Breast epithelium (tissue), 3 donors: ENCODE data around the gene PRICKLE2.

Source experiments
- POLR2AphosphoS5 ChIP-seq, 3 donors: sonication (generic); formaldehyde crosslinking; IDR thresholded peaks; one replicate each; pipeline ENCODE4 v1.6.1; 2017; ENCODE audit warnings: antibody characterized with exemption in 3 of 3
- TF ChIP-seq, protein P1 (sequence below), 3 donors: fragments of 450-650 bp; IDR thresholded peaks; one replicate each; pipeline ENCODE4 v1.5.1; 2016 to 2017; ENCODE audit warnings: antibody characterized with exemption in 3 of 3, mild to moderate bottlenecking in 3 of 3, moderate library complexity in 3 of 3

DNA sequence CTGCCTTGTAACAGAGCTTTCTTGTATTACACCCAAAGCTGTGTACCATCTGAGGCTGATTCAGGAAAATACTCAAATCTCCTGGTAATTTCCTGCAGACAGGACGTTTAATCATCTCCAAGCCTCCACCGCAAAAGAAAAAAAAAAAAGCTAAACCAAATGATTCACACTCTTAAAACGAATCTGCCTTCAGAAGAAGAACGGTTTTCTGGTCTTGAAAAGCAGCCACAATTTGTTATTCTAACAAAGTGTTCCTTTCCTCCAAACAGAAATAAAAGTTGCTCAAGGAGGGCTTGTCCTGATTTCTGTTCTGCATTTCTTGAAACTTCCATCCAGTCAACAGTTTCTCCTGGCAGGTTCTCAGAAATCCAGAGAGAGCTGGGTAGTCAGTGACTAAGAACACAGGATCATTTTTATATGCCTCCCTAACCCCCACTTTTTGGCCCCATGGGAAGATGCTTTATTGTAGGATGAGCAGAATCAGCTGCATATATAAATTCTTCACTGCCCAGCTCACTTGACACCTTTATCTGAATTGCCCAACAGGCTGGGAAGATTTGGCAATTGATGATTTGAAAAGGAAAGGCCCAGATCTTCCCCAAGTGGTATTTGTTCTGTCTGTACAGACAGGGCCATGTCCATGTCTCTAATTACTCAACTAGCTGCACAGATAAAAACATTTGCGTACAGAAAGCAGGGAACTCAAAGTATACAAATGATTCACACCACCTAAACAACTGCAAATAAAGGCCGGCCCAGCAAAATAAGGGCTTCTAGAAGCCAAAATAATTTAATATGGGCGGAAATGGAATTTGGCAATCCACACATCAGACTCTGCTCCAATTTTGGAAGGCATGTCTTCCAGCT is 41.0 kb upstream of the PRICKLE2 start:
- TF ChIP-seq, protein P1, sequence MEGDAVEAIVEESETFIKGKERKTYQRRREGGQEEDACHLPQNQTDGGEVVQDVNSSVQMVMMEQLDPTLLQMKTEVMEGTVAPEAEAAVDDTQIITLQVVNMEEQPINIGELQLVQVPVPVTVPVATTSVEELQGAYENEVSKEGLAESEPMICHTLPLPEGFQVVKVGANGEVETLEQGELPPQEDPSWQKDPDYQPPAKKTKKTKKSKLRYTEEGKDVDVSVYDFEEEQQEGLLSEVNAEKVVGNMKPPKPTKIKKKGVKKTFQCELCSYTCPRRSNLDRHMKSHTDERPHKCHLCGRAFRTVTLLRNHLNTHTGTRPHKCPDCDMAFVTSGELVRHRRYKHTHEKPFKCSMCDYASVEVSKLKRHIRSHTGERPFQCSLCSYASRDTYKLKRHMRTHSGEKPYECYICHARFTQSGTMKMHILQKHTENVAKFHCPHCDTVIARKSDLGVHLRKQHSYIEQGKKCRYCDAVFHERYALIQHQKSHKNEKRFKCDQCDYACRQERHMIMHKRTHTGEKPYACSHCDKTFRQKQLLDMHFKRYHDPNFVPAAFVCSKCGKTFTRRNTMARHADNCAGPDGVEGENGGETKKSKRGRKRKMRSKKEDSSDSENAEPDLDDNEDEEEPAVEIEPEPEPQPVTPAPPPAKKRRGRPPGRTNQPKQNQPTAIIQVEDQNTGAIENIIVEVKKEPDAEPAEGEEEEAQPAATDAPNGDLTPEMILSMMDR (IDR thresholded peaks at IDR 0.05) = no peak
- no peak for TF ChIP-seq POLR2AphosphoS5 (IDR thresholded peaks at IDR 0.05)
